NCI-H446 (cell line): ENCODE measurements around the gene SMARCA5.

Experiments used
- DNase-seq, 2 experiments: peaks; one replicate each; lab custom pipeline; 2025; lab: John Stamatoyannopoulos, UW

Gene SMARCA5

GRCh38 chr4:143538979-143539669 lies 25.6 kb downstream of the SMARCA5 start:
- no peak for DNase-seq

- no peak for DNase-seq
Measured at GRCh38 chr4:143539670-143540023, 26.1 kb downstream of the SMARCA5 start.

DNA sequence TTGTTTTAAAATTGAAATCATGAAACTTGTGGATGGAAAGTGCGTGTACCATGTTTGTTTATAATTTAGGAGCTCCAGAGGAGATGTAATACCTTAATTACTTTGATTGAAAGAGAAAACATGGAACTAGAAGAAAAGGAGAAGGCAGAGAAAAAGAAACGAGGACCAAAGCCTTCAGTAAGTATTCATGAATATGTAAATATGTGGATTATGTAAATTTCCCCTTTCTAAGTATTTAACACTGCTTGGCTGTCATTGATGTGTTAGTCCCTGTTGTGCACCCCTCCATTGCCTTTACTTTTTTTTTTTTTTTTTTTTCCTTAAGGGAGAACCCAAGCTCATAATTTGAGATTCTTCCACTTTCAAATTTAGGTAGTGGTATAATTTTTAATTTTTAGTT lies 36.4 kb downstream of the SMARCA5 start:
- no peak for DNase-seq

GRCh38 chr4:143554728-143555597 lies 41.5 kb downstream of the SMARCA5 start:
- DNase-seq, result no peak

DNA sequence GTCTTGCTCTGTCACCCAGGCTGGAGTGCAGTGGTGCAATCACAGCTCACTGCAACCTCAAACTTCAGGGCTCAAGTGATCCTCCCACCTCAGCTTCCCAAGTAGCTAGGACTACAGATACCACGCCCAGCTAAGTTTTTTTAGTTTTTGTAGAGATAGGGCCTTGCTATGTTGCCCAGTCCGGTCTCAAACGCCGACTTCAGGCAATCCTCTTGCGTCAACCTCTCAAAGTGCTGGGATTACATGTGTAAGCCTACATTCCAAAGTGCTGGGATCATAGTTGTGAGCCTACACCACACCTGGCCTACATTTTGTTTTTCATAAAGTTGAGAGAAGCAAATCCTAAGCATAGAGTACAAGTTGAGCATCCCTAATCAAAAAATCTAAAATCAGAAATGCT lies 42.2 kb downstream of the SMARCA5 start:
- no peak for DNase-seq

GRCh38 chr4:143558286-143558685 lies 44.8 kb downstream of the SMARCA5 start:
- DNase-seq, result no peak

DNA sequence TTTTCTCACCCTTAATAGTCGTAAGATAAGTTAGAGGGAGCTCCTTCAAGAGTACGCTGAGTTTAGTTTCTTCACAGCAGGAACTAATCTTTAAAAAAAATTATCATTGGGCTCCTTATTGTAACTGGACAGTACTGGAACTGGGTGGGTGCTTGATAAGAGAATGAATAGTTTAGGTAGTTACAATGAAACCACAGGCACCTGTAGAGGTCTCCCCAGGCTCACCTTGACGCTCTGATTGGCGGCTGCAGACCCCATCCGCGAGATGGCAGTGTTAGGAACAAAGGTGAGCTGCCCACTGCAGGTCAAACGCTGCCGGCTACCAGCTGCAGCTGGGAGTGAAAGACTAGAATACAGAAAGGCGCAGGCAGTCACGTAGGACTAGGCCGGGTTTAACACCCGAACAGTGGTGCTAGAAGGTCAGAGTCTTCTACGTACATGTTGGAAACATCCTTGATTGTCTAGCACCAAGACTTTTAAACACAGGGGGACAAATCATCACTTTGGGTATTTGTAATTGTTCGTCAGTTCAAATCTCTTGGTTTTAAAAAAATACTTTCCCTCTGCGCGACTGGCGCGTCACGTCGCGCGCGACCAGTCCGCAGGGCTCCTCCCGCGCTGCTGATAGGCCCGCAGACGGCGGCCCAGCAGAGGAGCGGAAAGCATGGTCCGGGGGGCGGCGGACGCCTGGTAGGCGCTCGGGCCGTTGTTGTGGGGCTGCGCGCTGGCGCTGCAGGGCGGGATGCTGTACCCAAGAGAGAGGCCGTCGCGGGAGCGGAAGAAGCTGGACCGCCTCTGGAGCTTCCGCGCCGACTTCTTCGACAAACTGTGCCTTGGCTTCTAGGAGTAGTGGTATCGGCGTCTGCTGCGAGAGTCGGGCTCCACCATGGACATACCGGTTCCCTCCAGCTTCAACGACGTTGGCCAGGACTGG lies 45.6 kb downstream of the SMARCA5 start:
- DNase-seq, result peak; percentile 39 to 54

DNA sequence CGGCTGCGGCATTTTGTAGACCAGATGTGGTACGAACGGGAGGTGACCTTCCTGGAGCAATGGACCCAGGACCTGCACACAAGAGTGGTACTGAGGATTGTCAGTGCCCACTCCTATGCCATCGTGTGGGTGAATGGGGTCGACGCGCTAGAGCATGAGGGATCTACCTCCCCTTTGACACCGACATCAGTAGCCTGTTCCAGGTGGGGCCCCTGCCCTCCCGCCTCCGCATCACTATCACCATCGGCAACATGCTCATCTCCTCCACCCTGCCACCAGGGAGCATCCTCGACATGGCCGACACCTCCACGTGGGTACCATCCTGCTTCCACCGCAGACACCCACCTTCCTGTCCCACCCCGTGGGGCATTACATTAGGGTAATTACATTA lies 46.2 kb downstream of the SMARCA5 start:
- DNase-seq, result no peak

DNA sequence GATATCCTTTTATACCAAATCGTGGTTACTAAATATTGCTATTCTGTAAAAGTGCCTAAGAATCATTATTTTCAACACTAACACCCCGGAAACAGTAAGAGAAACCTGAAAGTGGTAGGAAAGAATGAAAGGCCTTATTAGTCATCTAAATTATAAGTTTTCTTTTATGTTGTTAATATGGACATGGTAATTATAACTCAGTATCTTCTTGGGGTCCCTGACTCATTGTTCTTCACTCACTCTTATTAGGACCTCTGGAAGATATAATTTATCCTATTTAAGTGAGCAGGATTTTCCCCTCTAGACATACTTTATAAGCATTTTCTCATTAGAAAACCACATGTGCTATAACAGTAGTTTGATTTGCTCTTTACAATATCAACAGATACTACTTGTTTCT lies 51.0 kb downstream of the SMARCA5 start:
- no peak for DNase-seq

GRCh38 chr4:143575331-143575730 lies 61.8 kb downstream of the SMARCA5 start:
- no peak for DNase-seq

DNA sequence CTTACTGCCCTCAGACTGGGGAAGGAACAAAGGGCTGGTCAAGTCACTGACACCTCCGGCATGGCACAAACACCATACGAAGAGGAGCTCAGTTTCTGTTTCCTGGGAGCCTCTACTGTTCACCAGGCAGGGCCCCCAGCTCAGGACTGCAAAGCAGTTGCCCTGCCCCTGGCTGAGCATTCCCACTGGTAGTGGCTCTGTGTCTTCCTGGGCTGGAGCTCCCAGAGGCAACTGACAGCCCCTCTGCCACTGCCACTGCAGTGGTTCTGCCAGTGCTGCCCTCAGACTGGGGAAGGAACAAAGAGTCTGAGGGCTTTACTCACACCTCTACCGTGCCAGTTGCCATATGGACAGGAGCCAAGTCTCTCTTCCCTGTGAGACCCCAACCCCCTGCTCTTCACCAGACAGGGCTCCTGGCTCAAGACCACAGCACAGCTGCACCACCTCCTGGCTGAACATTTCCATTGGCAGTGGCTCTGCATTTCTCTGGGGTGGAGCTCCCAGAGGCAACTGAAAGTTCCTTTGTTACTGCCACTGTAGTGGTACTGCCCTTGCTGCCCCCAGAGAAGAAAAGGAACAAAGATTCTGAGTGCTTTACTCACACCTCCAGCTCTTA lies 67.9 kb downstream of the SMARCA5 start:
- peak in 1 of 2 experiments; percentile 54 for DNase-seq

GRCh38 chr4:143585548-143585947 lies 72.0 kb downstream of the SMARCA5 start:
- DNase-seq, result no peak

DNA sequence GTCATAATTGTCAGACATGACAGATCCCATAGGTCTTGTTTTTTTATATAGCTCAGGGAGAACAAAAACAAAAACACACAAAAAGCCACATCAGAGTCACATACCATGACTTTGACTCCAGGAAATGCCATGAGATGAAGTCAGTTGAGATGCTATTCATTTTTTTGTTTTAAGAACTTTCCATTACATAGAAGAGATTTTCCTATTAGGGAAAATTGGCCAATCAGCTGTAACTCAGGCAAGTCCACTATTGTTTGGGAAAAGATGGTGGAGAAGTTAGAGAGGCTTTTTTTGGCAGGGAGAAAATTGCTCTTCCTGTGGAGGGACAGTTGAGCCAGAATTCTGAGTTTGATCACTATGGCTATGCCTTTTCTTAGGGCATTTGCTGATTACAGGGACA lies 72.6 kb downstream of the SMARCA5 start:
- no peak for DNase-seq

DNA sequence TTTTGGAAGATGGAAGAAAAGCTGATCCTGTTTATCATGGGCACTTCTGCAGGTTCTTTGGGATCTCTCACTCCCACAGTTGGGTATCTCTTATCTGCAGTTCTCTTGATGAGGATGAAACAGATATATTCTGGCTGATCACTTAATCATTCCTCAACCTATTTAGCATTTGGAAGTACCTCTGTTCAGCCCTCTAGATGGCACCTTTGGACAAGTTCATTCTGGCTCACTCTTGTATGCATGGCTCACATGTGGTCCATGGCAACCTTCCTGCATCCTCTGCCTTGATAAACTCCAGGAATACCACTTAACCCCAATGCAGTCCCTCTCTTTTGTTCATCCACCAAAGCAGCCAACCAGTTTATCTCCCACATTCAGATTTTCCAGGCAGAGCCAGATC lies 74.2 kb downstream of the SMARCA5 start:
- peak in 1 of 2 experiments; percentile 4 for DNase-seq

GRCh38 chr4:143597276-143597675 lies 83.8 kb downstream of the SMARCA5 start:
- DNase-seq, result no peak

DNA sequence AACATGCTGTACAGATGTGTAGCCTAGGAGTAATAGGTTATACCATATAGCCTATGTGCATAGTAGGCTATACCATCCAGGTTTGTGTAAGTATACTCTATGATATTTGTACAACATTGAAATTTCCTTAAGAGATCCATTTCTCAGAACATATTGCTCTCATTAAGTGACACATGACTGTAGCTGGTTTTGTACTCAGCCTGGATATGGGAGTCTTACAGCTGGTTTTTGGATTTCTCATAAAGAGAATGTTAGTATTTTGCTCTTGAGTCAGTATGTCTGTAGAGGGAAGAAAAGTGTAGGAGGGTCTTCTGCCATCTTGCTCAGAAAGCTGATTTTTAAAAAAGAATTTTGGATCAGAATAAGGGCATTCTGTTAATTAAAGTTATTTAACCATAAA lies 85.3 kb downstream of the SMARCA5 start:
- no peak for DNase-seq

- DNase-seq, result no peak
Measured at GRCh38 chr4:143599827-143600226, 86.3 kb downstream of the SMARCA5 start.

GRCh38 chr4:143606480-143606879 lies 93.0 kb downstream of the SMARCA5 start:
- no peak for DNase-seq
